GM21390 (cell line): ENCODE measurements around the gene PSTPIP2.

Source experiments
- ATAC-seq: cut with Tn5 transposase; IDR thresholded peaks from one replicate; pipeline ENCODE4 v1.9.1; 2021; ENCODE audit not compliant: unreplicated experiment

The PSTPIP2 gene

GRCh38 chr18:45938488-45938935 is 133.5 kb downstream of the PSTPIP2 start:
- no peak for ATAC-seq

GRCh38 chr18:45935591-45936335 is 136.3 kb downstream of the PSTPIP2 start:
- ATAC-seq, result no peak
